Measurements from ENCODE around the gene MPP3.

Gene MPP3

DNA sequence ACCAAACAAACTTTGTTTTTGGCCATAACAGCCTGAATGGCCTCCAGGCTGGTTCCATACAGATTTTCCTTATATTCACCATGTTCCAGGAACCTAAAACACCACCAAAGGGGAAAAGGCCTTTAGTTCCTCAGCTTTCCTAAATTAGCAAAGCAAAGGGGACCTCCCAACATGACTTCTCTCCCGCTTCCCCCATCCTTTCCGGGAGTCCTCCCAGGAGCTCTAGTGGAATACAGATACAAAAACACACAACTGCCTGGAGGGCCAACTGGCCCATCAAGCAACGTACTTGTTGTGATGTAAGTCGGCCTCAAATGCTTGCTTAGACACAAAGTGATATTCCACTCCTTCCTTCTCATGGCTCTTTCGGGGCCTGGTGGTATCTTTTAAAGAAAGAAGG lies 22.1 kb downstream of the MPP3 start:
- H3K4me3 ChIP-seq (ENCODE audit: insufficient read depth, low read length, poor library complexity, severe bottlenecking) = no peak overlapping the region
- no peak overlapping the region for H2AFZ ChIP-seq (ENCODE audit: low read depth, low read length, severe bottlenecking)
- H4K20me1 ChIP-seq (ENCODE audit: low read depth, low read length) = no peaks in the 10 kb centered on the region

DNA sequence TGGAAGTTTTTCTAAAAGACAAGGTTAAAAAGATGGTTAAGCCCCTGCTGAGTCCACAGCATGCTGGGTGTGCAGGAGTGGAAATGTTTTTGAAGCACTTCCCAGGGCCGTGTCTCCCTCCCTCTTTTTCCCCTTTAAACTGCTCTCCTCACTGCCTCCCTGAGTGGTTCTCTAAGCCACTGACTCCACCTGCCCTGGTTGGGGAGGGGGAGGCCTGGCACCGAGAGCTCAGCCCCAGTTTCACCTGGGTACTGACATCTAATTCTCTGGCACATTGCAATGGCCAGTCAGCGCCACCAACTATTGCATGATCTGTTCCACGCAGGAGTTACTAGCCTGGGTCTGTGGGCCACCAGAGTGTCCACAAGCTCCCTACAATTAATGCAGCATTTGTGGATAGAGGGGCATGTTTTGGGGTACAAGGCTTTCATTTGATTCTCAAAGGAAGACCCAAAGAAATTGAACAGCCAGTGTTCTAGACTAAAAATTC lies 22.7 kb downstream of the MPP3 start:
- H3K9me2 ChIP-seq (replicated peaks; ENCODE audit: insufficient read depth, low read length) = no peaks in the 10 kb centered on the region
- H3K4me3 ChIP-seq (ENCODE audit: insufficient read depth, low read length, poor library complexity, severe bottlenecking) = no peak overlapping the region
- H3K27ac ChIP-seq (ENCODE audit: low read depth, low read length) = no peak overlapping the region
- H3K27me3 ChIP-seq (ENCODE audit: low read length) = no peaks in the 10 kb centered on the region
- H3K4me2 ChIP-seq (ENCODE audit: low read depth, low read length, poor library complexity, severe bottlenecking) = no peak overlapping the region
- no peaks in the 10 kb centered on the region for H4K20me1 ChIP-seq (ENCODE audit: low read depth, low read length)
- H3K36me3 ChIP-seq (ENCODE audit: low read length) = no peaks in the 10 kb centered on the region
- H3K9ac ChIP-seq (ENCODE audit: low read length) = no peak overlapping the region
- H3K9me3 ChIP-seq (ENCODE audit: insufficient read depth, low read length) = no peaks in the 10 kb centered on the region
- H3F3A ChIP-seq (ENCODE audit: insufficient read depth) = no peaks in the 10 kb centered on the region
- H2AFZ ChIP-seq (ENCODE audit: low read depth, low read length, severe bottlenecking) = no peak overlapping the region
- H3K79me2 ChIP-seq (ENCODE audit: insufficient read depth, low read length) = no peaks in the 10 kb centered on the region
- TF ChIP-seq, protein P1, sequence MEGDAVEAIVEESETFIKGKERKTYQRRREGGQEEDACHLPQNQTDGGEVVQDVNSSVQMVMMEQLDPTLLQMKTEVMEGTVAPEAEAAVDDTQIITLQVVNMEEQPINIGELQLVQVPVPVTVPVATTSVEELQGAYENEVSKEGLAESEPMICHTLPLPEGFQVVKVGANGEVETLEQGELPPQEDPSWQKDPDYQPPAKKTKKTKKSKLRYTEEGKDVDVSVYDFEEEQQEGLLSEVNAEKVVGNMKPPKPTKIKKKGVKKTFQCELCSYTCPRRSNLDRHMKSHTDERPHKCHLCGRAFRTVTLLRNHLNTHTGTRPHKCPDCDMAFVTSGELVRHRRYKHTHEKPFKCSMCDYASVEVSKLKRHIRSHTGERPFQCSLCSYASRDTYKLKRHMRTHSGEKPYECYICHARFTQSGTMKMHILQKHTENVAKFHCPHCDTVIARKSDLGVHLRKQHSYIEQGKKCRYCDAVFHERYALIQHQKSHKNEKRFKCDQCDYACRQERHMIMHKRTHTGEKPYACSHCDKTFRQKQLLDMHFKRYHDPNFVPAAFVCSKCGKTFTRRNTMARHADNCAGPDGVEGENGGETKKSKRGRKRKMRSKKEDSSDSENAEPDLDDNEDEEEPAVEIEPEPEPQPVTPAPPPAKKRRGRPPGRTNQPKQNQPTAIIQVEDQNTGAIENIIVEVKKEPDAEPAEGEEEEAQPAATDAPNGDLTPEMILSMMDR (IDR thresholded peaks at IDR 0.05; ENCODE audit: insufficient read depth, low read length, poor library complexity, severe bottlenecking) = no peak
- TF ChIP-seq EZH2phosphoT487 (conservative IDR thresholded peaks at IDR 0.05; ENCODE audit: low read length) = no peak

More for the DNA sequence above, 22.1 kb downstream of the MPP3 start:
- no peaks in the 10 kb centered on the region for H3F3A ChIP-seq (ENCODE audit: insufficient read depth)
- no peak overlapping the region for H3K27ac ChIP-seq (ENCODE audit: low read depth, low read length)
- no peaks in the 10 kb centered on the region for H3K36me3 ChIP-seq (ENCODE audit: low read length)
- no peaks in the 10 kb centered on the region for H3K79me2 ChIP-seq (ENCODE audit: insufficient read depth, low read length)
- TF ChIP-seq, protein P1 (IDR thresholded peaks at IDR 0.05; ENCODE audit: insufficient read depth, low read length, poor library complexity, severe bottlenecking) = no peak
- no peaks in the 10 kb centered on the region for H3K9me3 ChIP-seq (ENCODE audit: insufficient read depth, low read length)
- H3K4me2 ChIP-seq (ENCODE audit: low read depth, low read length, poor library complexity, severe bottlenecking) = no peak overlapping the region
- H3K9ac ChIP-seq (ENCODE audit: low read length) = no peak overlapping the region
- no peaks in the 10 kb centered on the region for H3K9me2 ChIP-seq (replicated peaks; ENCODE audit: insufficient read depth, low read length)
- no peaks in the 10 kb centered on the region for H3K27me3 ChIP-seq (ENCODE audit: low read length)

DNA sequence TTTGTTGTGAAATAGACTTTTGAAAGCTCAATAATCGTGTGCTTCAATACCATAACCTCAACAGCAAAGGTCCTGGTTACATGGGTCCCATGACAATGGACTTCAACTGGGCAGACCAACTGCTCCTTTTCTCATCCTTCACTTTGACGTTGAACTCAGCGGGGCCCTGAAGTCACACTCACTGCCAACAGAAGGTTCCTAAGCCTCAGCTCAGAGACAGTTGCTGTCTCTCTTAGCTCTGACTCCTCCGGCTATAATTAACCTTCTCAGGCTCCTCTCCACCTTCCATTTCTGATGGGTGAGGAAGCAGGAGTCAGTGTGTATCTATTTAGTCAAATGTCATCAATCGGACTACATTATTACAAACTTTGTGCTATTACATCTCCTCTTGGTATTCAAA lies 23.8 kb downstream of the MPP3 start:
- H3K36me3 ChIP-seq (ENCODE audit: low read length) = no peaks in the 10 kb centered on the region
- H3F3A ChIP-seq (ENCODE audit: insufficient read depth) = no peaks in the 10 kb centered on the region
- no peak overlapping the region for H3K27ac ChIP-seq (ENCODE audit: low read depth, low read length)
- no peak overlapping the region for H3K9ac ChIP-seq (ENCODE audit: low read length)
- no peaks in the 10 kb centered on the region for H3K9me2 ChIP-seq (replicated peaks; ENCODE audit: insufficient read depth, low read length)
- no peaks in the 10 kb centered on the region for H3K27me3 ChIP-seq (ENCODE audit: low read length)
- no peaks in the 10 kb centered on the region for H3K9me3 ChIP-seq (ENCODE audit: insufficient read depth, low read length)
- H4K20me1 ChIP-seq (ENCODE audit: low read depth, low read length) = no peaks in the 10 kb centered on the region
- no peaks in the 10 kb centered on the region for H3K79me2 ChIP-seq (ENCODE audit: insufficient read depth, low read length)
- H3K4me3 ChIP-seq (ENCODE audit: insufficient read depth, low read length, poor library complexity, severe bottlenecking) = no peak overlapping the region
- H3K4me2 ChIP-seq (ENCODE audit: low read depth, low read length, poor library complexity, severe bottlenecking) = no peak overlapping the region
- TF ChIP-seq, protein P1 (IDR thresholded peaks at IDR 0.05; ENCODE audit: insufficient read depth, low read length, poor library complexity, severe bottlenecking) = no peak
- no peak for TF ChIP-seq EZH2phosphoT487 (conservative IDR thresholded peaks at IDR 0.05; ENCODE audit: low read length)
- H2AFZ ChIP-seq (ENCODE audit: low read depth, low read length, severe bottlenecking) = no peak overlapping the region

Data from SU-DHL-6 (cell line).